Measurements from ENCODE around the gene PDLIM1. TPM values are rescaled to one million over a fixed set of nuclear protein-coding genes. Genes with fewer than 3 reads are reported as not detected.

PDLIM1 gene
- total and polyA plus RNA-seq, 8 donors = 79.6 to 268 (median 97.5) TPM

DNA sequence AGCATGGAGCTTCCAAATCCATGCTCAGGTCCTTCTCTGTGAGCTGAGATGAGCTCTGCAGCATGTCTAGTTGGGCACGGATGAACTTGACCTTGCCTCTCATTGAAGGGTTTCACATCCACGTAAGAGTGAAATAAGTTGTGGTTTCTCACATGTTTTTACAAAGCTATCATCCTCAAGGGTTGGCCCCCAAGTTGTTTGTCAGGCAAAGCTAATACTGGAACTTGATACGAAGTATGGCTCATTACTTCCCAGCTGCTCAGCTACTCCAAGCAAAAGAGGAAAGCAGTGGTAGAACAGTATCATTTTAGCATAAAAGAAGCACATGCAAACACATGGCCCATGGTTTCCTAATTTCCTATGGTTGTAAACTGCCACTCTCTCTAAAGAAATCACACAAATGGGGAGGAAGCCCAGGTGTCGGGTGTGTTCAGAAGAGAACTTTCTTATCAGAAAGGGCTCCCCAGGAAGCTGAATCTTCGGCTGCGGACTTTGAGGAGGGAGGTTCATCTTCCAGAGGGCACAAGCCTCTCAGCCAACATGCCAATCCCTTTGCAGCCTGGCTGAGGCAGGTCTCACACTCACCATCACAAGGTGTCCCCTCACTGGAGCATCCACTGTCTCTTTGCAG, 45.3 kb downstream of the PDLIM1 start:
- peaks cover 0 to 19% of the 10 kb centered on the region in 2 donors for H3K4me1 ChIP-seq
- H3K27me3 ChIP-seq = no peaks in the 10 kb centered on the region
- H3K36me3 ChIP-seq = peaks cover 0 to 60% of the 10 kb centered on the region in 2 donors
- no peak for TF ChIP-seq CTCF (IDR thresholded peaks at IDR 0.05)
- no peak overlapping the region for H3K27ac ChIP-seq
- H3K9me3 ChIP-seq = no peaks in the 10 kb centered on the region
- no peak for ATAC-seq
- intact Hi-C loops (cut with DNase I) = loop anchor here in 1 of 2 donors (5.0 kb wide), 1 partner anchor 117 kb away; no protein-coding TSS in a partner anchor
- no peak for DNase-seq
- no peak overlapping the region for H3K4me3 ChIP-seq

DNA sequence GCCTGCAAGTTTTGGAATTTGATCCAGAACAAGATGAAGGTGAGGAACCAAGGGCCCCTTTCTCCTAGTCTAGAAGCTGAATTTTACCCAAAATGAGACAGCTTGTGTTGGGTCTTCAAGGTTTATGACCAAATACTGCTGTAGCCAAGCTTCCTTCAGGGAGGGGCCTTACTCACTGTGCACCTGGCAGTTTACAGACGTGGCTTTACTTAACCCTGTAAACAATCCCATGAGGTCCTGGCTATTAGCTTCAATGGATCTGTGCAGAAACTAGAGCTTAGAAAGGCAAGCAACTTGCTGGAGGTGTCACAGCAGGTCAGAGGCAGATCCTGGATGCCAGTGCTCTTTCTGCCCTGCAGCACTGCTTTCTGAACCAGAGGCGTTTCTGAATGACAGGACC, 46.7 kb downstream of the PDLIM1 start:
- Histone ChIP-seq H3K4me1 (peaks cover 0 to 19% of the 10 kb centered on the region in 2 donors), H3K4me3 (no peak overlapping the region), H3K27me3 (no peaks in the 10 kb centered on the region), H3K27ac (no peak overlapping the region), H3K9me3 (no peaks in the 10 kb centered on the region), H3K36me3 (peaks cover 0 to 64% of the 10 kb centered on the region in 2 donors)
- no peak for TF ChIP-seq CTCF (IDR thresholded peaks at IDR 0.05)
- ATAC-seq = no peak
- no peak for DNase-seq
- intact Hi-C loops (cut with DNase I) = no loop called here

DNA sequence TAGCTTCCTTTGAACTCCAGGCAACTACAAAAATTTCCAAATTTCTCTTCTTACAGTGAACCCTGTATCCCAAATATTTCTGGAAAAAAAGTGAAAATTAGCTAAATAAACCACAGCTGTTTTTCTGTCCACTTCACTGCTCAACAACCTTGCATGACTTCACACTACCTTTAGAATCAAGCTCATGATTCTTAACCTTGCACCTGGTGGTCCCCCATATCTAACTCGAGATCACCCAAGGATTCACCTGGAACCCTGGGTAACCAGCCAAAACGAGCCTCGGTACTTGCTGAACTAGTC, 47.5 kb downstream of the PDLIM1 start:
- Histone ChIP-seq H3K9me3 (no peaks in the 10 kb centered on the region), H3K36me3 (peaks cover 0 to 61% of the 10 kb centered on the region in 2 donors), H3K27ac (no peak overlapping the region), H3K4me3 (no peak overlapping the region), H3K4me1 (peaks cover 0 to 15% of the 10 kb centered on the region in 2 donors), H3K27me3 (no peaks in the 10 kb centered on the region)
- DNase-seq (no peak), ATAC-seq (no peak)
- TF ChIP-seq CTCF (IDR thresholded peaks at IDR 0.05) = no peak
- intact Hi-C loops (cut with DNase I) = no loop called here

- TF ChIP-seq CTCF (IDR thresholded peaks at IDR 0.05) = peak in 1 of 2 donors; percentile 39
- no peaks in the 10 kb centered on the region for H3K27me3 ChIP-seq
- intact Hi-C loops (cut with DNase I) = no loop called here
- peaks cover 0 to 12% of the 10 kb centered on the region in 2 donors for H3K4me1 ChIP-seq
- peak; percentile 72 for ATAC-seq
- no peaks in the 10 kb centered on the region for H3K9me3 ChIP-seq
- DNase-seq = peak in 1 of 4 donors; percentile 62
- H3K27ac ChIP-seq = no peak overlapping the region
- peaks cover 0 to 64% of the 10 kb centered on the region in 2 donors for H3K36me3 ChIP-seq
- no peak overlapping the region for H3K4me3 ChIP-seq
Measured at GRCh38 chr10:95242581-95243317, 48.1 kb downstream of the PDLIM1 start.

GRCh38 chr10:95241533-95241932, 49.3 kb downstream of the PDLIM1 start:
- H3K27ac ChIP-seq = no peak overlapping the region

More at GRCh38 chr10:95241533-95241932, 49.3 kb downstream of the PDLIM1 start:
- ATAC-seq (peak; percentile 74), DNase-seq (peak in 1 of 4 donors; percentile 68)
- intact Hi-C loops (cut with DNase I) = no loop called here
- no peak for TF ChIP-seq CTCF (IDR thresholded peaks at IDR 0.05)
- Histone ChIP-seq H3K27me3 (no peaks in the 10 kb centered on the region), H3K9me3 (no peaks in the 10 kb centered on the region), H3K36me3 (peaks cover 0 to 73% of the 10 kb centered on the region in 2 donors), H3K4me3 (no peak overlapping the region), H3K4me1 (peaks cover 0 to 3% of the 10 kb centered on the region in 2 donors)

Measured in left lung (tissue), 10 donors.